ENCODE results near the gene TUBGCP6. TPM values are rescaled to one million over a fixed set of nuclear protein-coding genes. Genes with fewer than 3 reads are reported as not detected.

The TUBGCP6 gene
- total and polyA plus RNA-seq, 9 donors, result 7.5 to 52.2 (median 40.8) TPM

DNA sequence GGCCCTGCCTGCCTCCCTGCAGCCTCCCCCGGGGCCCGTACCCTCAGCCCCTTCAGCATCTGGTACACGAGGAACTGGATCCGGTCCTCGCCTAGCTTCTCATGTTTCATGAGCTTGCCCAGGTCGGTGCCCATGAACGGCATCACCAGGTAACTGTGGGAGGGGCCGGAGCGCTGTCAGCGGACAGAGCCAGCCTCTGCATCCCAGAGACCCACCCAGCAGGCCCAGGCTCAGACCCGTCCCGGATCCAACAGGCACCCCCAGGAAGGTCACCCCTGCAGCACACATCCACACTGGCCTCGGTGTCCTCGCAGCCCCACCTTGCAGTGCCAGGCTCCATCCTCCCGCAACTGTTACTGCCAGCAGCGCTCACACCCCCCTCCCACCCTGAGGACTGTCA, 12.2 kb upstream of the TUBGCP6 start:
- intact Hi-C loops (cut with DNase I), result loop anchor here in 1 of 4 donors (10.0 kb wide), 1 partner anchor 268 kb away; the partner anchor contains the start of gene SCO2
- DNase-seq, result no peak
- Histone ChIP-seq H3K4me1 (ENCODE audit: insufficient read depth) (peaks cover 4% of the 10 kb centered on the region), H3K4me3 (no peak overlapping the region), H3K36me3 (no peaks in the 10 kb centered on the region), H3K27me3 (no peaks in the 10 kb centered on the region), H3K9me3 (no peaks in the 10 kb centered on the region), H3K27ac (no peak overlapping the region)
- 81 to 87% (median 82%) methylated on average over 16 of the region's 16 CpGs for WGBS, 3 donors
- TF ChIP-seq EP300 (IDR thresholded peaks at IDR 0.05) (no peak), POLR2A (IDR thresholded peaks at IDR 0.05) (no peak)
- TF ChIP-seq, protein P1, sequence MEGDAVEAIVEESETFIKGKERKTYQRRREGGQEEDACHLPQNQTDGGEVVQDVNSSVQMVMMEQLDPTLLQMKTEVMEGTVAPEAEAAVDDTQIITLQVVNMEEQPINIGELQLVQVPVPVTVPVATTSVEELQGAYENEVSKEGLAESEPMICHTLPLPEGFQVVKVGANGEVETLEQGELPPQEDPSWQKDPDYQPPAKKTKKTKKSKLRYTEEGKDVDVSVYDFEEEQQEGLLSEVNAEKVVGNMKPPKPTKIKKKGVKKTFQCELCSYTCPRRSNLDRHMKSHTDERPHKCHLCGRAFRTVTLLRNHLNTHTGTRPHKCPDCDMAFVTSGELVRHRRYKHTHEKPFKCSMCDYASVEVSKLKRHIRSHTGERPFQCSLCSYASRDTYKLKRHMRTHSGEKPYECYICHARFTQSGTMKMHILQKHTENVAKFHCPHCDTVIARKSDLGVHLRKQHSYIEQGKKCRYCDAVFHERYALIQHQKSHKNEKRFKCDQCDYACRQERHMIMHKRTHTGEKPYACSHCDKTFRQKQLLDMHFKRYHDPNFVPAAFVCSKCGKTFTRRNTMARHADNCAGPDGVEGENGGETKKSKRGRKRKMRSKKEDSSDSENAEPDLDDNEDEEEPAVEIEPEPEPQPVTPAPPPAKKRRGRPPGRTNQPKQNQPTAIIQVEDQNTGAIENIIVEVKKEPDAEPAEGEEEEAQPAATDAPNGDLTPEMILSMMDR (IDR thresholded peaks at IDR 0.05), result no peak

GRCh38 chr22:50256258-50256862, 11.5 kb upstream of the TUBGCP6 start:
- no peak for DNase-seq
- Histone ChIP-seq H3K9me3 (no peaks in the 10 kb centered on the region), H3K36me3 (no peaks in the 10 kb centered on the region), H3K4me1 (ENCODE audit: insufficient read depth) (peaks cover 6% of the 10 kb centered on the region), H3K27ac (no peak overlapping the region), H3K27me3 (no peaks in the 10 kb centered on the region), H3K4me3 (no peak overlapping the region)
- TF ChIP-seq POLR2A (IDR thresholded peaks at IDR 0.05), result no peak
- TF ChIP-seq EP300 (IDR thresholded peaks at IDR 0.05), result no peak
- TF ChIP-seq, protein P1 (IDR thresholded peaks at IDR 0.05), result no peak
- WGBS, 3 donors, result 80 to 87% (median 86%) methylated on average over 10 to 12 of the region's 12 CpGs
- intact Hi-C loops (cut with DNase I), result loop anchor here in 1 of 4 donors (10.0 kb wide), 1 partner anchor 268 kb away; the partner anchor contains the start of gene SCO2

DNA sequence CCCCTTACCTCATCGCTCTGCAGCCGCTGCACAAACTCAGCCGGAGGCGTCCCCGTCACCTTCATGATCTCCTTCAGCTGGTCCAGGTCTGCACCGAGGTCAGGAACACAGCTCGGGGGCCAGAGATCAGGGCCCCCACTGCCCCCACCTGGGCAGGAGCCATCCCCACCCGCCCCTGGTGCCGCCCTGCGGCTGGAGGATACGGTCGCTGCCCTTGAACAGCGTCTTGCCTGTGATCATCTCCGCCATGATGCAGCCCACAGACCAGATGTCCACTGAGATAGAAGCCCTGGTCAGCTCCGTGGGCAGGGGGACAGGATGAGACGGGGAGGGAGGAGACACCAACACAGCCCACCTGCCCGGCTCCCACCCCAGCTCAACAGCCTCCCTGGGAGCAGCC, 10.8 kb upstream of the TUBGCP6 start:
- Histone ChIP-seq H3K27me3 (no peaks in the 10 kb centered on the region), H3K27ac (no peak overlapping the region), H3K4me3 (no peak overlapping the region), H3K9me3 (no peaks in the 10 kb centered on the region), H3K4me1 (ENCODE audit: insufficient read depth) (peaks cover 6% of the 10 kb centered on the region), H3K36me3 (no peaks in the 10 kb centered on the region)
- 83 to 87% (median 85%) methylated on average over 16 to 17 of the region's 17 CpGs for WGBS, 3 donors
- TF ChIP-seq POLR2A (IDR thresholded peaks at IDR 0.05) (no peak), EP300 (IDR thresholded peaks at IDR 0.05) (no peak)
- TF ChIP-seq, protein P1 (IDR thresholded peaks at IDR 0.05), result no peak
- intact Hi-C loops (cut with DNase I), result loop anchor here in 1 of 4 donors (10.0 kb wide), 1 partner anchor 269 kb away; the partner anchor contains the start of gene SCO2
- no peak for DNase-seq

GRCh38 chr22:50255099-50255498, 10.3 kb upstream of the TUBGCP6 start:
- no peaks in the 10 kb centered on the region for H3K9me3 ChIP-seq
- no peak for DNase-seq
- TF ChIP-seq EP300 (IDR thresholded peaks at IDR 0.05), result no peak
- no peak for TF ChIP-seq POLR2A (IDR thresholded peaks at IDR 0.05)
- TF ChIP-seq, protein P1 (IDR thresholded peaks at IDR 0.05), result no peak
- H3K27ac ChIP-seq, result no peak overlapping the region
- intact Hi-C loops (cut with DNase I), result loop anchor here in 1 of 4 donors (10.0 kb wide), 1 partner anchor 270 kb away; the partner anchor contains the start of gene SCO2
- H3K27me3 ChIP-seq, result no peaks in the 10 kb centered on the region
- 81 to 85% (median 84%) methylated on average over 19 of the region's 19 CpGs for WGBS, 3 donors
- H3K4me1 ChIP-seq (ENCODE audit: insufficient read depth), result peaks cover 6% of the 10 kb centered on the region
- H3K36me3 ChIP-seq, result no peaks in the 10 kb centered on the region
- no peak overlapping the region for H3K4me3 ChIP-seq
